Liver (tissue), 9 donors: ENCODE data around the gene TPTE. TPM values are rescaled to one million over a fixed set of nuclear protein-coding genes. Genes with fewer than 3 reads are reported as not detected.
"Not testable (repeated sequence)": the region's sequence is repeated elsewhere in the genome, so short reads cannot be mapped to it uniquely, and the experiment has no call there.

Experiments used
- DNase-seq: peaks from one replicate; pipeline ENCODE4 v3.0.0-alpha.2; 2017; ENCODE audit warnings: low spot score
- H3K27ac ChIP-seq, 2 donors: one replicate each; pipeline ENCODE4 v1.7.0; 2013; ENCODE audit warnings: inconsistent platforms in 2 of 2, low read length in 2 of 2, control low read depth in 1 of 2, low read depth in 1 of 2, mild to moderate bottlenecking in 1 of 2
- H3K27me3 ChIP-seq, 4 donors: one replicate each; pipeline versions ENCODE4 v1.6.1 to v1.7.0; 2013; ENCODE audit warnings: low read length in 3 of 4, inconsistent platforms in 1 of 4, mild to moderate bottlenecking in 1 of 4, moderate library complexity in 1 of 4; ENCODE audit not compliant: control insufficient read depth in 4 of 4, insufficient read depth in 4 of 4
- H3K36me3 ChIP-seq, 4 donors: one replicate each; pipeline versions ENCODE4 v1.6.1 to v1.7.0; 2013; ENCODE audit warnings: low read length in 3 of 4, mild to moderate bottlenecking in 3 of 4, low read depth in 1 of 4, moderate library complexity in 1 of 4; ENCODE audit not compliant: control insufficient read depth in 4 of 4, insufficient read depth in 3 of 4
- H3K4me1 ChIP-seq, 4 donors: one replicate each; pipeline versions ENCODE4 v1.6.1 to v1.7.0; 2013; ENCODE audit warnings: low read length in 3 of 4, mild to moderate bottlenecking in 3 of 4, moderate library complexity in 1 of 4; ENCODE audit not compliant: control insufficient read depth in 4 of 4, insufficient read depth in 4 of 4
- H3K4me3 ChIP-seq, 3 donors: one replicate each; pipeline versions ENCODE4 v1.6.1 to v1.7.0; 2013; ENCODE audit warnings: low read length in 3 of 3, control low read depth in 1 of 3, low read depth in 1 of 3, mild to moderate bottlenecking in 1 of 3
- H3K9ac ChIP-seq, 2 donors: one replicate each; pipeline ENCODE4 v1.7.0; 2013; ENCODE audit warnings: low read length in 2 of 2, mild to moderate bottlenecking in 2 of 2, moderate library complexity in 2 of 2, control low read depth in 1 of 2, low read depth in 1 of 2
- H3K9me3 ChIP-seq, 4 donors: one replicate each; pipeline versions ENCODE4 v1.6.1 to v1.7.0; 2013; ENCODE audit warnings: low read length in 3 of 4; ENCODE audit not compliant: control insufficient read depth in 4 of 4
- GABPA ChIP-seq, 2 donors: IDR thresholded peaks in 1 of 2; conservative IDR thresholded peaks in 1 of 2; 2 replicates each; pipeline ENCODE4 v1.6.1; 2016; ENCODE audit warnings: antibody characterized with exemption in 2 of 2, mild to moderate bottlenecking in 1 of 2, moderate library complexity in 1 of 2
- HNF4A ChIP-seq, 2 donors: conservative IDR thresholded peaks; 2 replicates each; pipeline ENCODE4 v1.6.1; 2016; ENCODE audit warnings: antibody characterized with exemption in 2 of 2, mild to moderate bottlenecking in 2 of 2
- NR2F2 ChIP-seq: IDR thresholded peaks from 2 replicates; pipeline ENCODE4 v1.6.1; 2016; ENCODE audit warnings: antibody characterized with exemption
- WGBS: extraction: QIAGEN DNeasy Blood & Tissue Kit; methylation state at CpG from one replicate; pipeline ENCODE4 v1.1.7; 2013; 5-methylcytosine and 5-hydroxymethylcytosine counted together
- polyA plus RNA-seq, 2 donors: library from polyadenylated mRNA; stranded (reverse) in 1 of 2; unstranded in 1 of 2; fragments of 200-250 nt in 1 of 2; fragments of >200 nt in 1 of 2; fragmentation: Nextera tagmentation in 1 of 2; extraction: Ambion mirVana in 1 of 2; gene quantifications; one replicate each; pipeline versions ENCODE4 v1.2.1 to v1.2.3, GENCODE V29; 2013 to 2015
- total RNA-seq, 2 donors: library from RNA; depleted of rRNA; stranded (reverse); fragments of >200 nt; gene quantifications; one replicate each; pipeline ENCODE4 v1.2.3, GENCODE V29; 2014
- TF ChIP-seq, protein P1 (sequence below): IDR thresholded peaks from 2 replicates; pipeline ENCODE4 v1.6.1; 2016; ENCODE audit warnings: antibody characterized with exemption
- donor health status: healthy.
- donor health status: healthy.
- donor health status: healthy.
- donor health status: healthy.
- donor health status: healthy.

TPTE gene
- total RNA-seq: not detected
- polyA plus RNA-seq: not detected

GRCh38 chr21:10521091-10521598, at the start of gene TPTE:
Gene TPTE (plus strand): TSS chr21:10521583. CDS start chr21:10538724, 17,141 bp downstream.
- Histone ChIP-seq H3K27me3 (peaks cover 0 to 3% (median 0%) of the 10 kb centered on the region in 4 donors), H3K4me3 (no peak within 1 kb of the TSS), H3K36me3 (no peaks in the 10 kb centered on the region), H3K4me1 (no peaks in the 10 kb centered on the region), H3K27ac (no peak within 1 kb of the TSS), H3K9ac (no peak within 1 kb of the TSS), H3K9me3 (peaks cover 0 to 12% (median 2%) of the 10 kb centered on the region in 4 donors)
- TF ChIP-seq, protein P1, sequence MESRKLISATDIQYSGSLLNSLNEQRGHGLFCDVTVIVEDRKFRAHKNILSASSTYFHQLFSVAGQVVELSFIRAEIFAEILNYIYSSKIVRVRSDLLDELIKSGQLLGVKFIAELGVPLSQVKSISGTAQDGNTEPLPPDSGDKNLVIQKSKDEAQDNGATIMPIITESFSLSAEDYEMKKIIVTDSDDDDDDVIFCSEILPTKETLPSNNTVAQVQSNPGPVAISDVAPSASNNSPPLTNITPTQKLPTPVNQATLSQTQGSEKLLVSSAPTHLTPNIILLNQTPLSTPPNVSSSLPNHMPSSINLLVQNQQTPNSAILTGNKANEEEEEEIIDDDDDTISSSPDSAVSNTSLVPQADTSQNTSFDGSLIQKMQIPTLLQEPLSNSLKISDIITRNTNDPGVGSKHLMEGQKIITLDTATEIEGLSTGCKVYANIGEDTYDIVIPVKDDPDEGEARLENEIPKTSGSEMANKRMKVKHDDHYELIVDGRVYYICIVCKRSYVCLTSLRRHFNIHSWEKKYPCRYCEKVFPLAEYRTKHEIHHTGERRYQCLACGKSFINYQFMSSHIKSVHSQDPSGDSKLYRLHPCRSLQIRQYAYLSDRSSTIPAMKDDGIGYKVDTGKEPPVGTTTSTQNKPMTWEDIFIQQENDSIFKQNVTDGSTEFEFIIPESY: no peak
- TF ChIP-seq GABPA (IDR thresholded peaks at IDR 0.05 in 1 of 2, conservative IDR thresholded peaks at IDR 0.05 in 1 of 2) (no peak), HNF4A (conservative IDR thresholded peaks at IDR 0.05) (no peak), NR2F2 (no peak)
- WGBS: 55% methylated on average over 66 of the region's 66 CpGs
- no peak for DNase-seq

GRCh38 chr21:10471999-10472398, 49.4 kb upstream of the TPTE start:
- DNase-seq, H3K9ac ChIP-seq, H3K27me3 ChIP-seq, H3K9me3 ChIP-seq, H3K27ac ChIP-seq, H3K4me1 ChIP-seq, H3K36me3 ChIP-seq, H3K4me3 ChIP-seq: not testable (repeated sequence)

DNA sequence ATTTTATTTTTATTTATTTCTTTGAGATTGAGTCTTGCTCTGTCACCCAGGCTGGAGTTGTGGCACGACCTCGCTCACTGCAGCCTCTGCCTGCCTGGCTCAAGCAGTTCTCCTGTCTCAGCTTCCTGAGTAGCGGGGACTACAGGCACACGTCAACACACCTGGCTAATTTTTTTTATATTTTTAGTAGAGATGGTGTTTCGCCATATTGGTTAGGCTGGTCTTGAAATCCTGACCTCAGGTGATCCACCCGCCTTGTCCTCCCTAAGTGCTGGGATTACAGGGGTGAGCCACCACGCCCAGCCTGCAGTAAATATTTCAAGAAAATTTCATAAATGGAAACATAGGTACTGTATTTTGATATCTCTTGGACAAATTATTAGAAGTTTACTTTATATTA, 43.6 kb upstream of the TPTE start:
- not testable (repeated sequence) for H3K4me1 ChIP-seq, H3K9me3 ChIP-seq, H3K4me3 ChIP-seq, DNase-seq, H3K36me3 ChIP-seq, H3K27ac ChIP-seq, H3K9ac ChIP-seq, H3K27me3 ChIP-seq
- 44% methylated on average over 7 of the region's 7 CpGs for WGBS

- H3K9ac ChIP-seq, H3K27me3 ChIP-seq, DNase-seq, H3K9me3 ChIP-seq, H3K4me1 ChIP-seq, H3K4me3 ChIP-seq, H3K36me3 ChIP-seq, H3K27ac ChIP-seq: not testable (repeated sequence)
- WGBS: 28% methylated on average over 4 of the region's 4 CpGs
Measured at GRCh38 chr21:10479875-10480274, 41.5 kb upstream of the TPTE start.

- not testable (repeated sequence) for DNase-seq, H3K27ac ChIP-seq, H3K4me1 ChIP-seq, H3K27me3 ChIP-seq, H3K4me3 ChIP-seq, H3K9me3 ChIP-seq, H3K9ac ChIP-seq, H3K36me3 ChIP-seq
- 41% methylated on average over 3 of the region's 3 CpGs for WGBS
Measured at GRCh38 chr21:10484864-10485263, 36.5 kb upstream of the TPTE start.

- not testable (repeated sequence) for H3K4me3 ChIP-seq, DNase-seq
- WGBS: 53% methylated on average over 3 of the region's 3 CpGs
Measured at GRCh38 chr21:10490453-10490852, 30.9 kb upstream of the TPTE start.

More at GRCh38 chr21:10490453-10490852, 30.9 kb upstream of the TPTE start:
- not testable (repeated sequence) for H3K9ac ChIP-seq, H3K9me3 ChIP-seq, H3K4me1 ChIP-seq, H3K27me3 ChIP-seq, H3K36me3 ChIP-seq, H3K27ac ChIP-seq
